ENCODE results near the gene RPH3AL. TPM values are rescaled to one million over a fixed set of nuclear protein-coding genes. Genes with fewer than 3 reads are reported as not detected.

RPH3AL gene
- total RNA-seq, 1 experiment from 2014 or later: 3.0 TPM

DNA sequence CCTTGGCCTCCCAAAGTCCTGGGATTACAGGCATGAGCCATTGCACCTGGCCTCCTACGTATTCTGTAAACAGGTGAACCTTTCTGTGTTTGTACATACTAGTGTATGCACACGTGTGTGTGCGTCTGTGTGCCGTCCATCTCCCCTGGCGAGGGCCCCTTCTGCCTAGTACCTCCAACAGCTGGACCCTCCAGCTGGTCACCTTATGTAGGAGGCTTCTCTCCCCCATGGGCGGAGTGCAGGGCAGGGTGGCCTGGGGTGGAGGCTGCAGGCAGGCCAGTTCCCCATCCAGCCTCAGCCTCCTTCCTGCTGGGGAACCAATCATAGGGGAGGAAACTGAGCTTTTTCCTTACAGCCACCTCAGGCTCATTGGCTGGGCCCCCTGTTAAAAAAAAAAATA lies 146.8 kb downstream of the RPH3AL start:
- Histone ChIP-seq H4K8ac (replicated peaks; ENCODE audit: insufficient read length, low read depth, low read length) (no peak overlapping the region), H3K23me2 (ENCODE audit: insufficient read length, low read depth, low read length, poor library complexity, severe bottlenecking) (no peaks in the 10 kb centered on the region), H3K18ac (ENCODE audit: insufficient read length, low read depth, low read length) (no peak overlapping the region), H4K20me1 (ENCODE audit: control insufficient read depth, insufficient read depth, insufficient read length) (no peaks in the 10 kb centered on the region), H2AK5ac (ENCODE audit: insufficient read length, low read length) (no peak overlapping the region), H2BK12ac (ENCODE audit: insufficient read length, low read depth, low read length) (no peak overlapping the region), H3K14ac (ENCODE audit: insufficient read depth, low read length) (no peak overlapping the region), H4K5ac (ENCODE audit: insufficient read length, low read depth, low read length) (no peak overlapping the region), H2BK20ac (ENCODE audit: low read depth, low read length, poor library complexity, severe bottlenecking) (no peak overlapping the region), H3K27me3 (ENCODE audit: insufficient read depth, low read length) (no peaks in the 10 kb centered on the region), H3K4me1 (ENCODE audit: insufficient read depth, low read length) (no peaks in the 10 kb centered on the region), H3K79me1 (ENCODE audit: insufficient read depth, low read depth, low read length, poor library complexity, severe bottlenecking) (no peaks in the 10 kb centered on the region), H4K91ac (ENCODE audit: insufficient read length, low read depth, low read length) (no peak overlapping the region), H2BK5ac (ENCODE audit: insufficient read length, low read length) (no peak overlapping the region), H3K4ac (ENCODE audit: low read depth, low read length) (no peak overlapping the region), H3K9ac (ENCODE audit: extremely low read depth, insufficient read length, low read length) (no peak overlapping the region), H3T11ph (ENCODE audit: low read length) (no peak overlapping the region), H3K56ac (ENCODE audit: insufficient read length, low read depth, low read length) (no peak overlapping the region), H2AFZ (ENCODE audit: low read length) (no peak overlapping the region), H3K27ac (ENCODE audit: insufficient read length, low read depth, low read length) (no peak overlapping the region), H2BK120ac (ENCODE audit: low read depth, low read length, poor library complexity, severe bottlenecking) (no peak overlapping the region), H3K79me2 (ENCODE audit: insufficient read depth, low read length) (no peaks in the 10 kb centered on the region), H3K23ac (ENCODE audit: insufficient read length, low read depth, low read length) (no peak overlapping the region), H3K4me2 (ENCODE audit: insufficient read depth, insufficient read length, low read length) (no peak overlapping the region), H2BK15ac (ENCODE audit: low read depth, low read length) (no peak overlapping the region), H3K9me3 (ENCODE audit: control insufficient read depth, low read depth, low read length) (no peaks in the 10 kb centered on the region)
- WGBS (ENCODE audit: extremely low coverage, insufficient read length, low lambda C conversion rate): no CpG with 5 or more reads among the region's 6 CpGs
- no peak for DNase-seq
- peaks cover 6% of the 10 kb centered on the region for H3K27me3 Mint-ChIP-seq (ENCODE audit: low read depth)
- peaks cover 3 to 17% of the 10 kb centered on the region in 2 experiments; a peak in 3 of 4 replicates for H3K4me1 Mint-ChIP-seq
- TF ChIP-seq, protein P1, sequence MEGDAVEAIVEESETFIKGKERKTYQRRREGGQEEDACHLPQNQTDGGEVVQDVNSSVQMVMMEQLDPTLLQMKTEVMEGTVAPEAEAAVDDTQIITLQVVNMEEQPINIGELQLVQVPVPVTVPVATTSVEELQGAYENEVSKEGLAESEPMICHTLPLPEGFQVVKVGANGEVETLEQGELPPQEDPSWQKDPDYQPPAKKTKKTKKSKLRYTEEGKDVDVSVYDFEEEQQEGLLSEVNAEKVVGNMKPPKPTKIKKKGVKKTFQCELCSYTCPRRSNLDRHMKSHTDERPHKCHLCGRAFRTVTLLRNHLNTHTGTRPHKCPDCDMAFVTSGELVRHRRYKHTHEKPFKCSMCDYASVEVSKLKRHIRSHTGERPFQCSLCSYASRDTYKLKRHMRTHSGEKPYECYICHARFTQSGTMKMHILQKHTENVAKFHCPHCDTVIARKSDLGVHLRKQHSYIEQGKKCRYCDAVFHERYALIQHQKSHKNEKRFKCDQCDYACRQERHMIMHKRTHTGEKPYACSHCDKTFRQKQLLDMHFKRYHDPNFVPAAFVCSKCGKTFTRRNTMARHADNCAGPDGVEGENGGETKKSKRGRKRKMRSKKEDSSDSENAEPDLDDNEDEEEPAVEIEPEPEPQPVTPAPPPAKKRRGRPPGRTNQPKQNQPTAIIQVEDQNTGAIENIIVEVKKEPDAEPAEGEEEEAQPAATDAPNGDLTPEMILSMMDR (conservative IDR thresholded peaks at IDR 0.05): no peak
- H3K27ac Mint-ChIP-seq: no peak overlapping the region
- peaks cover 0 to 8% (median 5%) of the 10 kb centered on the region in 3 experiments; a peak in 6 of 7 replicates for H3K36me3 Mint-ChIP-seq (ENCODE audit: insufficient read depth in 1 of 3, low read depth in 3 of 3)
- H3K9me3 Mint-ChIP-seq: peaks cover 7 to 17% of the 10 kb centered on the region in 2 experiments; a peak in 3 of 5 replicates
- no peak overlapping the region for H3K4me3 Mint-ChIP-seq

Measured in H9 (cell line).